Measurements from ENCODE around the gene TMTC4. TPM values are rescaled to one million over a fixed set of nuclear protein-coding genes. Genes with fewer than 3 reads are reported as not detected.
"Not testable (repeated sequence)": the region's sequence is repeated elsewhere in the genome, so short reads cannot be mapped to it uniquely, and the experiment has no call there.

Gene TMTC4
- total RNA-seq, 3 donors from 2014 or later = 16.6 to 28.2 (median 16.8) TPM

GRCh38 chr13:100710176-100710575, 35.6 kb upstream of the TMTC4 start:
- intact Hi-C loops (cut with DNase I; ENCODE audit: low total_unique reads) = no loop called here
- Histone ChIP-seq H3K27me3 (no peaks in the 10 kb centered on the region), H3K9me3 (no peaks in the 10 kb centered on the region), H3K27ac (no peak overlapping the region), H3K4me3 (no peak overlapping the region), H3K4me1 (no peaks in the 10 kb centered on the region), H3K36me3 (no peaks in the 10 kb centered on the region)
- DNase-seq (ENCODE audit: low spot score in 2 of 2) = no peak
- TF ChIP-seq POLR2A (IDR thresholded peaks at IDR 0.05) (no peak), POLR2AphosphoS5 (IDR thresholded peaks at IDR 0.05) (no peak), CTCF (IDR thresholded peaks at IDR 0.05) (no peak)

- Histone ChIP-seq H3K27me3 (no peaks in the 10 kb centered on the region), H3K4me1 (no peaks in the 10 kb centered on the region), H3K27ac (no peak overlapping the region), H3K9me3 (no peaks in the 10 kb centered on the region), H3K36me3 (no peaks in the 10 kb centered on the region), H3K4me3 (no peak overlapping the region)
- DNase-seq (ENCODE audit: low spot score in 2 of 2) = no peak
- intact Hi-C loops (cut with DNase I; ENCODE audit: low total_unique reads) = no loop called here
- TF ChIP-seq POLR2AphosphoS5 (IDR thresholded peaks at IDR 0.05) (no peak), POLR2A (IDR thresholded peaks at IDR 0.05) (no peak), CTCF (IDR thresholded peaks at IDR 0.05) (no peak)
Measured at GRCh38 chr13:100707818-100708740, 33.5 kb upstream of the TMTC4 start.

GRCh38 chr13:100698331-100698730, 23.7 kb upstream of the TMTC4 start:
- H3K9me3 ChIP-seq; H3K36me3 ChIP-seq; H3K27ac ChIP-seq; H3K27me3 ChIP-seq; H3K4me1 ChIP-seq; DNase-seq (ENCODE audit: low spot score in 2 of 2); H3K4me3 ChIP-seq: not testable (repeated sequence)
- intact Hi-C loops (cut with DNase I; ENCODE audit: low total_unique reads) = loop anchor here (5.0 kb wide), 1 partner anchor 836 kb away; no protein-coding TSS in a partner anchor

- H3K4me1 ChIP-seq = no peaks in the 10 kb centered on the region
- no peak overlapping the region for H3K4me3 ChIP-seq
- no peak for DNase-seq (ENCODE audit: low spot score in 2 of 2)
- intact Hi-C loops (cut with DNase I; ENCODE audit: low total_unique reads) = loop anchor here (5.0 kb wide), 1 partner anchor 833 kb away; no protein-coding TSS in a partner anchor
- no peak overlapping the region for H3K27ac ChIP-seq
- H3K9me3 ChIP-seq = no peaks in the 10 kb centered on the region
- no peaks in the 10 kb centered on the region for H3K27me3 ChIP-seq
- TF ChIP-seq POLR2AphosphoS5 (IDR thresholded peaks at IDR 0.05) (no peak), POLR2A (IDR thresholded peaks at IDR 0.05) (no peak), CTCF (IDR thresholded peaks at IDR 0.05) (no peak)
- H3K36me3 ChIP-seq = no peaks in the 10 kb centered on the region
Measured at GRCh38 chr13:100695509-100695773, 20.8 kb upstream of the TMTC4 start.

GRCh38 chr13:100694722-100695508, 20.3 kb upstream of the TMTC4 start:
- Histone ChIP-seq H3K9me3 (peaks cover 4 to 5% of the 10 kb centered on the region in 2 donors), H3K4me1 (no peaks in the 10 kb centered on the region), H3K36me3 (no peaks in the 10 kb centered on the region), H3K27me3 (no peaks in the 10 kb centered on the region), H3K27ac (no peak overlapping the region), H3K4me3 (no peak overlapping the region)
- TF ChIP-seq POLR2A (IDR thresholded peaks at IDR 0.05) = no peak
- TF ChIP-seq CTCF (IDR thresholded peaks at IDR 0.05) = no peak
- TF ChIP-seq POLR2AphosphoS5 (IDR thresholded peaks at IDR 0.05) = no peak
- no peak for DNase-seq (ENCODE audit: low spot score in 2 of 2)
- intact Hi-C loops (cut with DNase I; ENCODE audit: low total_unique reads) = loop anchor here (5.0 kb wide), 1 partner anchor 833 kb away; no protein-coding TSS in a partner anchor

All from breast epithelium (tissue), 4 donors.